Lower leg skin (tissue), 3 donors: ENCODE data around the gene FRS3.

Source experiments
- POLR2A ChIP-seq, 2 donors: fragments of 450-650 bp; IDR thresholded peaks; one replicate each; pipeline ENCODE4 v1.6.1; 2016 to 2017; ENCODE audit warnings: antibody characterized with exemption in 2 of 2, mild to moderate bottlenecking in 1 of 2, moderate library complexity in 1 of 2
- TF ChIP-seq, protein P1 (sequence below), 3 donors: fragments of 450-650 bp; IDR thresholded peaks; one replicate each; pipeline ENCODE4 v1.5.1; 2016; ENCODE audit warnings: antibody characterized with exemption in 3 of 3, mild to moderate bottlenecking in 3 of 3, moderate library complexity in 2 of 3

DNA sequence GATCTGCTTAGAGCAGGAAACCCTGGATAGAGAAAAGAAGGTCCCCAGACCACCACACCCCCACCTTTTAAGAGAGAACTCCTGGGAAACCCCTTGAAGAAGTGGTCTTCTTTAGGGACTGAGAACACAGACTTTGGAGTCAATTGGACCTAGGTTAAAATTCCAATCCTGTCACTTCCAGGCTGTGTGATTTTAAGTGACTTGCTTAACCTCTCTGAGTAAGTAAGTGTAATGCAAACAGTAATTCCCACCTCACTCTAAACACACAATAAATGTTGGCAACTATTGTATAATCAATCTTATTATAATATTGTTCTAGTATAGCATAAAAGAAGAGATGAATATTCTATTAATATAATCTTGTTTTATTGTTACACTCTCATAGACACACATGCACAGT lies 47.6 kb downstream of the FRS3 start:
- TF ChIP-seq, protein P1, sequence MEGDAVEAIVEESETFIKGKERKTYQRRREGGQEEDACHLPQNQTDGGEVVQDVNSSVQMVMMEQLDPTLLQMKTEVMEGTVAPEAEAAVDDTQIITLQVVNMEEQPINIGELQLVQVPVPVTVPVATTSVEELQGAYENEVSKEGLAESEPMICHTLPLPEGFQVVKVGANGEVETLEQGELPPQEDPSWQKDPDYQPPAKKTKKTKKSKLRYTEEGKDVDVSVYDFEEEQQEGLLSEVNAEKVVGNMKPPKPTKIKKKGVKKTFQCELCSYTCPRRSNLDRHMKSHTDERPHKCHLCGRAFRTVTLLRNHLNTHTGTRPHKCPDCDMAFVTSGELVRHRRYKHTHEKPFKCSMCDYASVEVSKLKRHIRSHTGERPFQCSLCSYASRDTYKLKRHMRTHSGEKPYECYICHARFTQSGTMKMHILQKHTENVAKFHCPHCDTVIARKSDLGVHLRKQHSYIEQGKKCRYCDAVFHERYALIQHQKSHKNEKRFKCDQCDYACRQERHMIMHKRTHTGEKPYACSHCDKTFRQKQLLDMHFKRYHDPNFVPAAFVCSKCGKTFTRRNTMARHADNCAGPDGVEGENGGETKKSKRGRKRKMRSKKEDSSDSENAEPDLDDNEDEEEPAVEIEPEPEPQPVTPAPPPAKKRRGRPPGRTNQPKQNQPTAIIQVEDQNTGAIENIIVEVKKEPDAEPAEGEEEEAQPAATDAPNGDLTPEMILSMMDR (IDR thresholded peaks at IDR 0.05), result no peak
- TF ChIP-seq POLR2A (IDR thresholded peaks at IDR 0.05), result no peak
